Adrenal gland (tissue), 12 donors: Measurements from ENCODE around the gene SPOCK3. TPM values are rescaled to one million over a fixed set of nuclear protein-coding genes. Genes with fewer than 3 reads are reported as not detected.

ENCODE experiments used
- DNase-seq, 7 donors: peaks; one replicate each; pipeline ENCODE4 v3.0.0-alpha.2; 2019 to 2020
- H3K27ac ChIP-seq, 5 donors: fragments of 200-600 bp; sonication (generic) in 4 of 5; 1 replicate in 3 of 5; 2 replicates in 2 of 5; pipeline versions ENCODE4 v1.5.1 to v1.8.0; 2016 to 2020; ENCODE audit warnings: mild to moderate bottlenecking in 1 of 5
- H3K27me3 ChIP-seq: fragments of 200-600 bp; 2 replicates; pipeline ENCODE4 v1.8.0; 2021
- H3K36me3 ChIP-seq, 2 donors: fragments of 200-600 bp; replicated peaks in 1 of 2; 1 replicate in 1 of 2; 2 replicates in 1 of 2; pipeline versions ENCODE4 v1.5.1 to v1.8.0; 2018 to 2022
- H3K4me1 ChIP-seq, 2 donors: fragments of 200-600 bp; replicated peaks in 1 of 2; 1 replicate in 1 of 2; 2 replicates in 1 of 2; pipeline versions ENCODE4 v1.5.1 to v1.8.0; 2018 to 2021
- H3K4me3 ChIP-seq, 4 donors: fragments of 200-600 bp; sonication (generic) in 3 of 4; one replicate each; pipeline ENCODE4 v1.5.1; 2016 to 2018
- H3K9me3 ChIP-seq, 3 donors: fragments of 200-600 bp; sonication (generic) in 1 of 3; replicated peaks in 1 of 3; 1 replicate in 2 of 3; 2 replicates in 1 of 3; pipeline versions ENCODE4 v1.5.1 to v1.8.0; 2016 to 2021
- POLR2A ChIP-seq, 2 donors: fragments of 450-650 bp; IDR thresholded peaks; one replicate each; pipeline ENCODE4 v1.6.1; 2017; ENCODE audit warnings: antibody characterized with exemption in 2 of 2, mild to moderate bottlenecking in 2 of 2, moderate library complexity in 1 of 2
- WGBS, 4 donors: extraction: QIAGEN DNeasy Blood & Tissue Kit in 2 of 4; methylation state at CpG; one replicate each; pipeline versions ENCODE4 v1.1.5 to v1.1.7; 2013 to 2017; 5-methylcytosine and 5-hydroxymethylcytosine counted together
- intact Hi-C, 2 donors: fragments of 100-400 bp; cut with DNase I; formaldehyde crosslinking; loops; one replicate each; pipeline versions ENCODE4 v1.14.1 to v1.15.0; 2022 to 2023
- polyA plus RNA-seq, 3 donors: library from polyadenylated mRNA; stranded (reverse); fragments of 200-250 nt in 2 of 3; fragments of 350-450 nt in 1 of 3; fragmentation: Illumina TruSeq in 1 of 3; extraction: RNeasy Lipid Tissue Mini Kit (QIAGEN cat#74804) in 1 of 3; gene quantifications; one replicate each; pipeline ENCODE4 v1.2.3, GENCODE V29; 2013 to 2014
- total RNA-seq, 9 donors: library from RNA; depleted of rRNA in 4 of 9; stranded (reverse); fragments of >200 nt in 4 of 9; fragments of 120-200 nt in 1 of 9; fragmentation: NEBNext Ultra II Directional in 1 of 9; extraction: Animal tissue kit (Norgen Biotek cat#: 25700) in 1 of 9; gene quantifications; one replicate each; pipeline versions ENCODE4 v1.1.0 to v1.2.4, GENCODE V29; 2013 to 2023
- TF ChIP-seq, protein P1 (sequence below), 6 experiments: fragments of 450-650 bp in 4 of 6; fragments of 200-600 bp in 2 of 6; sonication (generic) in 1 of 6; IDR thresholded peaks; 1 replicate in 5 of 6; 2 replicates in 1 of 6; pipeline versions ENCODE4 v1.5.1 to v1.8.0; 2016 to 2021; ENCODE audit warnings: antibody characterized with exemption in 6 of 6, mild to moderate bottlenecking in 2 of 6, moderate library complexity in 1 of 6
- donor health status: healthy with polysubstance abuse.
- donor health status: Bipolar disorder and iron deficiency.
- donor health status: DM: yes; HTN: yes; CAD: no.
- donor health status: DM: no; HTN: no; CAD: no.
- donor health status: DM: no; HTN: no; CAD: no.
- donor health status: DM: yes; HTN: yes; CAD: no.

SPOCK3 gene
- total and polyA plus RNA-seq, 12 donors: 0.18 to 30.3 (median 3.0) TPM; not detected in 1

DNA sequence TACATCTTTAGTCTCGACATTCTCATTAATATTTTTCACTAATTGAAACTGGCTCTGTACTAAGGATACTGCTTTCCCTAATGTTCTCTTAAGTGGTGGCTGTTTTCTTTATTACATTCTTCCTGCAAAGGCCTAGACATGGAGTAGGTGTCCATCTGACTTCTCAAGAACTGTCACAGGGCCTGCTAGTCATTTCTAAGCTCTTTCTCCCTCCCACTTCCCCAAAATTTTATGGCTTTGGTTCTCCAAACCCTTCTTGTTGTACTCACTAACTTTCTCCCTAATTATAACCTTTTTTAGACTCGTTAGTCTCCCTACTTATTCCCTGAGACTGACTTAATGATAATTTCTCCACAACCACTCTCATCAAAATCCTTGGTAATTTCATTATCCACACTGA is 133.3 kb downstream of the SPOCK3 start:
- no peak for DNase-seq
- H3K27ac ChIP-seq: no peak overlapping the region
- TF ChIP-seq, protein P1, sequence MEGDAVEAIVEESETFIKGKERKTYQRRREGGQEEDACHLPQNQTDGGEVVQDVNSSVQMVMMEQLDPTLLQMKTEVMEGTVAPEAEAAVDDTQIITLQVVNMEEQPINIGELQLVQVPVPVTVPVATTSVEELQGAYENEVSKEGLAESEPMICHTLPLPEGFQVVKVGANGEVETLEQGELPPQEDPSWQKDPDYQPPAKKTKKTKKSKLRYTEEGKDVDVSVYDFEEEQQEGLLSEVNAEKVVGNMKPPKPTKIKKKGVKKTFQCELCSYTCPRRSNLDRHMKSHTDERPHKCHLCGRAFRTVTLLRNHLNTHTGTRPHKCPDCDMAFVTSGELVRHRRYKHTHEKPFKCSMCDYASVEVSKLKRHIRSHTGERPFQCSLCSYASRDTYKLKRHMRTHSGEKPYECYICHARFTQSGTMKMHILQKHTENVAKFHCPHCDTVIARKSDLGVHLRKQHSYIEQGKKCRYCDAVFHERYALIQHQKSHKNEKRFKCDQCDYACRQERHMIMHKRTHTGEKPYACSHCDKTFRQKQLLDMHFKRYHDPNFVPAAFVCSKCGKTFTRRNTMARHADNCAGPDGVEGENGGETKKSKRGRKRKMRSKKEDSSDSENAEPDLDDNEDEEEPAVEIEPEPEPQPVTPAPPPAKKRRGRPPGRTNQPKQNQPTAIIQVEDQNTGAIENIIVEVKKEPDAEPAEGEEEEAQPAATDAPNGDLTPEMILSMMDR (IDR thresholded peaks at IDR 0.05): no peak
- TF ChIP-seq POLR2A (IDR thresholded peaks at IDR 0.05): no peak
- no peaks in the 10 kb centered on the region for H3K27me3 ChIP-seq
- no peaks in the 10 kb centered on the region for H3K36me3 ChIP-seq
- WGBS, 4 donors: 72 to 80% (median 79%) methylated on average over 2 of the region's 2 CpGs
- no peaks in the 10 kb centered on the region for H3K4me1 ChIP-seq
- intact Hi-C loops: no loop called here
- H3K9me3 ChIP-seq: no peaks in the 10 kb centered on the region
- no peak overlapping the region for H3K4me3 ChIP-seq

DNA sequence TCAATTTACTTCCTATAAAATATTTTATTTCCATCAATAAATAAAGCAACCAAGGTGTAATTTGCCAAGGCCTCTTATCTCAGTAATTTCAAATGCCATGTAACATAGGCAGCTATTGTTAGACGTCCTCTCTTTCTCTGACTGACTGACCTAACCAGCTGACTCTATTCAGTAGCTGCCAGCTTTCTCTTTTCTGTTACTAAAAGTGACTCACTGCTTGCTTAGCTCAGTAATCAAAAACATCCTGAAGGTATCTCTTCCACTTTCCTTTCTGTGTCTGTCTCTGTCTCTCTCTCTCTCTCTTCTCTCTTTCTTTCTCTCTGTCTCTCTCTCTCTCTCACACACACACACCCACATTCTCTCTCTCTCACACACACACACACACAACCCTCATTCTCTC is 134.2 kb downstream of the SPOCK3 start:
- Histone ChIP-seq H3K4me3 (no peak overlapping the region), H3K27me3 (no peaks in the 10 kb centered on the region), H3K27ac (no peak overlapping the region), H3K36me3 (no peaks in the 10 kb centered on the region), H3K9me3 (no peaks in the 10 kb centered on the region), H3K4me1 (no peaks in the 10 kb centered on the region)
- 9 to 23% (median 16%) methylated on average over 1 of the region's 1 CpG for WGBS, 4 donors
- TF ChIP-seq, protein P1 (IDR thresholded peaks at IDR 0.05): no peak
- TF ChIP-seq POLR2A (IDR thresholded peaks at IDR 0.05): no peak
- intact Hi-C loops: no loop called here
- no peak for DNase-seq

GRCh38 chr4:167088115-167088514 is 146.2 kb downstream of the SPOCK3 start:
- DNase-seq: no peak
- Histone ChIP-seq H3K27me3 (no peaks in the 10 kb centered on the region), H3K4me3 (no peak overlapping the region), H3K4me1 (no peaks in the 10 kb centered on the region), H3K9me3 (no peaks in the 10 kb centered on the region), H3K27ac (no peak overlapping the region), H3K36me3 (no peaks in the 10 kb centered on the region)
- intact Hi-C loops: no loop called here
- TF ChIP-seq POLR2A (IDR thresholded peaks at IDR 0.05): no peak
- TF ChIP-seq, protein P1 (IDR thresholded peaks at IDR 0.05): no peak

- Histone ChIP-seq H3K36me3 (no peaks in the 10 kb centered on the region), H3K27me3 (no peaks in the 10 kb centered on the region), H3K27ac (no peak overlapping the region), H3K4me3 (no peak overlapping the region), H3K4me1 (no peaks in the 10 kb centered on the region), H3K9me3 (no peaks in the 10 kb centered on the region)
- DNase-seq: no peak
- TF ChIP-seq, protein P1 (IDR thresholded peaks at IDR 0.05): no peak
- no peak for TF ChIP-seq POLR2A (IDR thresholded peaks at IDR 0.05)
- intact Hi-C loops: no loop called here
- WGBS, 4 donors: 63 to 71% (median 66%) methylated on average over 2 of the region's 2 CpGs
Measured at GRCh38 chr4:167084321-167084720, 150.0 kb downstream of the SPOCK3 start.
